ENCODE results near the gene GMCL2. TPM values are rescaled to one million over a fixed set of nuclear protein-coding genes. Genes with fewer than 3 reads are reported as not detected.

GMCL2 gene
- total and polyA plus RNA-seq, 2 donors from 2014 or later = not detected

DNA sequence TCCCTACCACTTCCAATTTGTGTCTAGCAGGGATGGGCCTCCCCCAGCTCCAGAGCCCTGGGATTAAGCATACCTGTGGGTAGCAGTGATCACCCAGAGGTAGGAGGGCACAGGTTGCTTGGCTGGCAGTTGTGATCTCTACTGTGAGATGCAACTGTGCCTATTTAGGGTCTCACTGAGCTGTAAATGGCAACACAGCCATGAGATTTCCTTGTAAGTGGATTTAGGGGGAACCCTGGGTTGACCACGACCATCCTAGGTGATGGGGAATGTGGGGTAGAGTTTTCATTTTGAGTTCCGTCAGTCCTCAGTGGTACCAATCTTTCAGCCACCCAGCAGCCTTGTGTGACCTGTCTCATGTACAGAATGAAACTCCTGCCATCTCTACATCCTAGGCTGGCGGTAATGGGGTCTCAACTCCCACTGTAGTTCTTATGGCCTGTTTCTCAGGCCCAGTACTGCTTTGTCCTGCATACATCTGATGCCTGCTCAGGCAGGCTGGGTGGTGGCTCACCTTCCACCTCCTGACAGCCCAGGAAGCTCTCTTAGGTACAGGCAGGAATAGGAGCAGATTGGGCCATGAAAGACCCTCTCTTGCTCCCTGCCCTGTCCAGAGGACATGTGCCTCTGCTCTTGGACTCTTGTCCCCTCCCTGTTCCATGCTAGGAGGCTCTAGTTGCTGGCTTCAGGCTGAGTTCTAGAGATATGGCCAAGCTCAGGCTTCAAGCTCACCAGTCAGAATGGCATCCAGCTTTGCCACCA lies 25.3 kb upstream of the GMCL2 start:
- intact Hi-C loops (cut with DNase I) = no loop called here
- DNase-seq = peak in 1 of 5 donors; percentile 8
- no peak overlapping the region for H3K4me3 ChIP-seq (ENCODE audit: low read length in 3 of 3)
- H3K27ac ChIP-seq (ENCODE audit: low read depth in 2 of 2, low read length in 2 of 2) = peak overlapping the region; percentile 19 to 73
- H3K27me3 ChIP-seq (ENCODE audit: control insufficient read depth, insufficient read depth, low read length) = no peaks in the 10 kb centered on the region
- H3K9me3 ChIP-seq (ENCODE audit: control insufficient read depth in 2 of 3, insufficient read depth in 1 of 3, low read length in 3 of 3) = no peaks in the 10 kb centered on the region
- peaks cover 17 to 75% (median 60%) of the 10 kb centered on the region in 3 donors for H3K36me3 ChIP-seq (ENCODE audit: control insufficient read depth in 2 of 3, insufficient read depth in 3 of 3, low read length in 3 of 3)
- no peak for FAIRE-seq
- TF ChIP-seq, protein P1, sequence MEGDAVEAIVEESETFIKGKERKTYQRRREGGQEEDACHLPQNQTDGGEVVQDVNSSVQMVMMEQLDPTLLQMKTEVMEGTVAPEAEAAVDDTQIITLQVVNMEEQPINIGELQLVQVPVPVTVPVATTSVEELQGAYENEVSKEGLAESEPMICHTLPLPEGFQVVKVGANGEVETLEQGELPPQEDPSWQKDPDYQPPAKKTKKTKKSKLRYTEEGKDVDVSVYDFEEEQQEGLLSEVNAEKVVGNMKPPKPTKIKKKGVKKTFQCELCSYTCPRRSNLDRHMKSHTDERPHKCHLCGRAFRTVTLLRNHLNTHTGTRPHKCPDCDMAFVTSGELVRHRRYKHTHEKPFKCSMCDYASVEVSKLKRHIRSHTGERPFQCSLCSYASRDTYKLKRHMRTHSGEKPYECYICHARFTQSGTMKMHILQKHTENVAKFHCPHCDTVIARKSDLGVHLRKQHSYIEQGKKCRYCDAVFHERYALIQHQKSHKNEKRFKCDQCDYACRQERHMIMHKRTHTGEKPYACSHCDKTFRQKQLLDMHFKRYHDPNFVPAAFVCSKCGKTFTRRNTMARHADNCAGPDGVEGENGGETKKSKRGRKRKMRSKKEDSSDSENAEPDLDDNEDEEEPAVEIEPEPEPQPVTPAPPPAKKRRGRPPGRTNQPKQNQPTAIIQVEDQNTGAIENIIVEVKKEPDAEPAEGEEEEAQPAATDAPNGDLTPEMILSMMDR (IDR thresholded peaks at IDR 0.05; ENCODE audit: borderline replicate concordance, extremely low read depth, insufficient read depth) = no peak
- no peak overlapping the region for H3K9ac ChIP-seq (ENCODE audit: low read length in 3 of 3)
- H3K4me1 ChIP-seq (ENCODE audit: control insufficient read depth in 2 of 3, insufficient read depth in 2 of 3, low read depth in 1 of 3, low read length in 3 of 3) = peaks cover 0 to 28% (median 26%) of the 10 kb centered on the region in 3 donors

DNA sequence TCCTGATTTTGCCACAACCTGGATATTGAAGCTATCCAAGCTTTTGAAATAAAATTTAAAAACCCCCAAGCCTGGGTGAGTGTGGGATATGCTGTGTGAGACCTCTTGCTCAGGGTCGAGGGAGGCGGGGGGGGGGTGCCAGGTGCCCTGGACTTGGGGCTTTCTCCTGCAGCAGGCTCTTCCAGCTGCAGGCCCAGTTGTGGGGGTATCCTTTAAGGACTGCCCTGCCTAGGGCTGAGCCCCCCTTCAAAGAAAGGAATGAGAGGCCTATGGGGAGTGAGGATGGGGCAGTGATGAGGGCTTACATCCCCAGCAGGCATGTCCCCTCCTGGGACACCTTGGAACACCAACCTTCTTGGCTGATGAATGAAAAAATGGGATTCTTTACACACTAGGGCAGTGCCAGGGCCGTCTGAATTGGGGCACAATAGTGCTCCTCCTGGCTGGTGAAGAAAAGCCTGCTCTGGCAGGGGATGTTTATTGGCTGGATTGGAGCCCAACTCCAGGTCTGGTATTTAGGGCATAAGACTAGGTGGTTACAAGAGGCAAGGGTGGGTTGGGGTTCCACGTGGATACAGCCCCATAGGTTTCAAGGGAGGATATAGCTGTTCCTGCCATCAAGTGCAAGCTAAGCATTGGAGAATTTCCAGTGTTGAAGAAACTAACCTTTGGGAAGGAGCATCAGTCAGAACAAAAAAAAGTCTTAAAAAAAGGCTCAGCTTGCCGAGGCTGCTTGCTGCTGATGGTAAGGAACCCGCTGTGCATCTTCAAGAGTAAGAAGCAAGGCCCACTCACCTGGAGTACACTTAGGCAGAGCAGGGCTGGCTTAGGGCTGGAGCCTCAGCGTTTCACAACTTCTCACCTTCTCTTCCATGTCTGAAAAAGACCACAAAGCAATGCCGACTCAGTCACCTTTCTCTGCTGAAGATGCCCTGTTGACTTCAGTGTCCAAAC lies 24.2 kb upstream of the GMCL2 start:
- H3K36me3 ChIP-seq (ENCODE audit: control insufficient read depth in 2 of 3, insufficient read depth in 3 of 3, low read length in 3 of 3) = peaks cover 24 to 80% (median 64%) of the 10 kb centered on the region in 3 donors
- peaks cover 0 to 33% (median 27%) of the 10 kb centered on the region in 3 donors for H3K4me1 ChIP-seq (ENCODE audit: control insufficient read depth in 2 of 3, insufficient read depth in 2 of 3, low read depth in 1 of 3, low read length in 3 of 3)
- H3K9me3 ChIP-seq (ENCODE audit: control insufficient read depth in 2 of 3, insufficient read depth in 1 of 3, low read length in 3 of 3) = no peaks in the 10 kb centered on the region
- TF ChIP-seq, protein P1 (IDR thresholded peaks at IDR 0.05; ENCODE audit: borderline replicate concordance, extremely low read depth, insufficient read depth) = no peak
- intact Hi-C loops (cut with DNase I) = no loop called here
- no peak overlapping the region for H3K4me3 ChIP-seq (ENCODE audit: low read length in 3 of 3)
- no peak overlapping the region for H3K9ac ChIP-seq (ENCODE audit: low read length in 3 of 3)
- no peak for FAIRE-seq
- H3K27ac ChIP-seq (ENCODE audit: low read depth in 2 of 2, low read length in 2 of 2) = no peak overlapping the region
- DNase-seq = peak in 1 of 5 donors; percentile 31
- H3K27me3 ChIP-seq (ENCODE audit: control insufficient read depth, insufficient read depth, low read length) = no peaks in the 10 kb centered on the region

DNA sequence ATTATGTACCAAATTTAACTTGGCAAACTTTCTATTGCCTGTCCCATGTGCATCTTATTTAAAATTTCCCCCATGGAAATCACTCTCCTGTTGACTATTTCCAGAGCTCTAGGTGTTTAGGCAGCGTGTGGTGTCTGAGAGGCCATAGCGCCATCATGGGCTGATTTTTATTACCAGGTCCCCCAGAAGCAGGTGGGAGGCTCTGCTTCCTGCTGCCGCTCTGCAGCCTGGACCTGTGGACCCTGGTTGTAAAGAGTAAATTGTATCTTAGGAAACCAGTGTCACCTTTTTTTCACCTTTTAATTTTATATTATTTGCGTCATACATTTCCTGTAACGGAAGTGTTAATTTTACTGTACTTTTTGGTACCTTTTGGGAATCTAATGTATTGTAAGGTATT lies 23.5 kb upstream of the GMCL2 start:
- intact Hi-C loops (cut with DNase I) = no loop called here
- H3K4me3 ChIP-seq (ENCODE audit: low read length in 3 of 3) = no peak overlapping the region
- H3K27me3 ChIP-seq (ENCODE audit: control insufficient read depth, insufficient read depth, low read length) = no peaks in the 10 kb centered on the region
- TF ChIP-seq, protein P1 (IDR thresholded peaks at IDR 0.05; ENCODE audit: borderline replicate concordance, extremely low read depth, insufficient read depth) = no peak
- peaks cover 3 to 40% (median 31%) of the 10 kb centered on the region in 3 donors for H3K4me1 ChIP-seq (ENCODE audit: control insufficient read depth in 2 of 3, insufficient read depth in 2 of 3, low read depth in 1 of 3, low read length in 3 of 3)
- FAIRE-seq (no peak), DNase-seq (peak in 1 of 5 donors; percentile 28)
- peaks cover 24 to 75% (median 60%) of the 10 kb centered on the region in 3 donors for H3K36me3 ChIP-seq (ENCODE audit: control insufficient read depth in 2 of 3, insufficient read depth in 3 of 3, low read length in 3 of 3)
- no peaks in the 10 kb centered on the region for H3K9me3 ChIP-seq (ENCODE audit: control insufficient read depth in 2 of 3, insufficient read depth in 1 of 3, low read length in 3 of 3)
- no peak overlapping the region for H3K27ac ChIP-seq (ENCODE audit: low read depth in 2 of 2, low read length in 2 of 2)
- no peak overlapping the region for H3K9ac ChIP-seq (ENCODE audit: low read length in 3 of 3)
